Endodermal cell (in vitro differentiated cells): ENCODE results near the gene TGFBR3L. TPM values are rescaled to one million over a fixed set of nuclear protein-coding genes. Genes with fewer than 3 reads are reported as not detected.

ENCODE experiments used
- DNase-seq: peaks from one replicate; pipeline ENCODE4 v3.0.0-alpha.2; 2017
- H3K27ac ChIP-seq: 2 replicates; pipeline ENCODE4 v1.5.1; 2013; ENCODE audit warnings: mild to moderate bottlenecking, low read depth, low read length, moderate library complexity
- H3K27me3 ChIP-seq: 2 replicates; pipeline ENCODE4 v1.6.1; 2013; ENCODE audit warnings: mild to moderate bottlenecking, low read length, moderate library complexity; ENCODE audit not compliant: insufficient read depth, control insufficient read depth, poor library complexity, severe bottlenecking
- H3K36me3 ChIP-seq: 2 replicates; pipeline ENCODE4 v1.7.0; 2013; ENCODE audit warnings: mild to moderate bottlenecking, low read length, moderate library complexity; ENCODE audit not compliant: control insufficient read depth, insufficient read depth
- H3K4me1 ChIP-seq: one replicate; pipeline ENCODE4 v1.7.0; 2013; ENCODE audit warnings: low read length; ENCODE audit not compliant: control insufficient read depth, insufficient read depth
- H3K4me3 ChIP-seq: 2 replicates; pipeline ENCODE4 v1.5.1; 2013; ENCODE audit warnings: mild to moderate bottlenecking, low read length, moderate library complexity
- H3K9ac ChIP-seq: 2 replicates; pipeline ENCODE4 v1.6.1; 2013; ENCODE audit warnings: mild to moderate bottlenecking, low read length, moderate library complexity; ENCODE audit not compliant: poor library complexity, severe bottlenecking; ENCODE audit errors: extremely low read depth
- H3K9me3 ChIP-seq: 2 replicates; pipeline ENCODE4 v1.6.1; 2013; ENCODE audit warnings: mild to moderate bottlenecking, low read length, moderate library complexity; ENCODE audit not compliant: control insufficient read depth
- H3K27ac Mint-ChIP-seq: 2 replicates; pipeline ENCODE4 v1.8.0; 2020; ENCODE audit warnings: mixed read lengths
- H3K27me3 Mint-ChIP-seq: 2 replicates; pipeline ENCODE4 v1.8.0; 2021; ENCODE audit warnings: mild to moderate bottlenecking, mixed read lengths; ENCODE audit not compliant: insufficient read depth
- H3K36me3 Mint-ChIP-seq: 2 replicates; pipeline ENCODE4 v1.8.0; 2020; ENCODE audit warnings: low read depth, mixed read lengths
- H3K4me1 Mint-ChIP-seq: 2 replicates; pipeline ENCODE4 v1.8.0; 2020; ENCODE audit warnings: mixed read lengths
- H3K4me3 Mint-ChIP-seq: 2 replicates; pipeline ENCODE4 v1.8.0; 2020; ENCODE audit warnings: mild to moderate bottlenecking, moderate library complexity, mixed read lengths
- H3K9me3 Mint-ChIP-seq: 2 replicates; pipeline ENCODE4 v1.8.0; 2020; ENCODE audit warnings: mild to moderate bottlenecking, mixed read lengths
- WGBS, 2 experiments: methylation state at CpG; one replicate each; pipeline versions ENCODE4 v1.1.5 to v1.1.7; 2013; ENCODE audit warnings: missing lambda C conversion rate in 2 of 2, mixed read lengths in 1 of 2; ENCODE audit not compliant: insufficient coverage in 1 of 2, insufficient read length in 1 of 2; 5-methylcytosine and 5-hydroxymethylcytosine counted together
- total RNA-seq, 2 donors: library from RNA; stranded (reverse); fragmentation: NEBNext Ultra II Directional in 1 of 2; extraction: Animal tissue kit (Norgen Biotek cat#: 25700) in 1 of 2; gene quantifications; 2 replicates in 1 of 2; 3 replicates in 1 of 2; pipeline ENCODE4 v1.2.1, GENCODE V29; 2021
- TF ChIP-seq, protein P1 (sequence below): fragments of 200-600 bp; sonication (generic); conservative IDR thresholded peaks from 2 replicates; pipeline ENCODE4 v1.5.0; 2021; ENCODE audit warnings: antibody characterized with exemption, mild to moderate bottlenecking

Gene TGFBR3L
- total RNA-seq, 2 donors from 2014 or later, result 0.84 to 2.2 TPM

DNA sequence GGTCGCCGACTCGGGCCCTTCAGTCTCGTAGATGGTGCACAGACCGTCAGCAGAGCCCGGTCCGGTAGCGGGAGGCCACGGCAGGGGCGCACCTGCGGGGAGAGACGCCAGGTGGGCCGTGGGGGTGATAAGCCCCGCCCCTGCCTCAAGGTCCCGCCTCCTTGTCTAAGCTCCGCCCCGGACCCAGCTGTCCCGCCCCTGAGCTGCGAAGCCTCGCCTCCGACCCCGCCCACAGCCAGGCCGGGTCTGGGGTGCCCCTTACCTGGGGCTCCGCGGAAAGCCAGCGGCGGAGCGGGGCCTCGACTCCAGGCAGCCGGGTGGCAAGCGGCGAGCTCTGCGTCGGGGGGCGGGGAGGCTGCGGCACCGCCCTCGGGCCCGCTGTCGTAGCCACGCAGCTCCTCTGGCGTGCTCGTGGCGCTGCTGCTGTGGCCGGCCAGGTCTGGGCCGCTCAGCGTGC lies 45.1 kb upstream of the TGFBR3L start:
- TF ChIP-seq, protein P1, sequence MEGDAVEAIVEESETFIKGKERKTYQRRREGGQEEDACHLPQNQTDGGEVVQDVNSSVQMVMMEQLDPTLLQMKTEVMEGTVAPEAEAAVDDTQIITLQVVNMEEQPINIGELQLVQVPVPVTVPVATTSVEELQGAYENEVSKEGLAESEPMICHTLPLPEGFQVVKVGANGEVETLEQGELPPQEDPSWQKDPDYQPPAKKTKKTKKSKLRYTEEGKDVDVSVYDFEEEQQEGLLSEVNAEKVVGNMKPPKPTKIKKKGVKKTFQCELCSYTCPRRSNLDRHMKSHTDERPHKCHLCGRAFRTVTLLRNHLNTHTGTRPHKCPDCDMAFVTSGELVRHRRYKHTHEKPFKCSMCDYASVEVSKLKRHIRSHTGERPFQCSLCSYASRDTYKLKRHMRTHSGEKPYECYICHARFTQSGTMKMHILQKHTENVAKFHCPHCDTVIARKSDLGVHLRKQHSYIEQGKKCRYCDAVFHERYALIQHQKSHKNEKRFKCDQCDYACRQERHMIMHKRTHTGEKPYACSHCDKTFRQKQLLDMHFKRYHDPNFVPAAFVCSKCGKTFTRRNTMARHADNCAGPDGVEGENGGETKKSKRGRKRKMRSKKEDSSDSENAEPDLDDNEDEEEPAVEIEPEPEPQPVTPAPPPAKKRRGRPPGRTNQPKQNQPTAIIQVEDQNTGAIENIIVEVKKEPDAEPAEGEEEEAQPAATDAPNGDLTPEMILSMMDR, result peak; percentile 35
- peak; percentile 95 for DNase-seq
- no peak overlapping the region for H3K27ac Mint-ChIP-seq
- Histone ChIP-seq H3K9me3 (no peaks in the 10 kb centered on the region), H3K27ac (no peak overlapping the region), H3K36me3 (no peaks in the 10 kb centered on the region), H3K27me3 (peaks cover 46% of the 10 kb centered on the region), H3K4me1 (no peaks in the 10 kb centered on the region), H3K4me3 (no peak overlapping the region), H3K9ac (no peak overlapping the region)
- H3K4me1 Mint-ChIP-seq, result peaks cover 3% of the 10 kb centered on the region
- H3K9me3 Mint-ChIP-seq, result peaks cover 1% of the 10 kb centered on the region
- peaks cover 70% of the 10 kb centered on the region for H3K27me3 Mint-ChIP-seq
- WGBS, 2 experiments, result 38 to 62% methylated on average over 21 to 47 of the region's 47 CpGs
- no peaks in the 10 kb centered on the region for H3K36me3 Mint-ChIP-seq
- H3K4me3 Mint-ChIP-seq, result peak overlapping the region; percentile 42

DNA sequence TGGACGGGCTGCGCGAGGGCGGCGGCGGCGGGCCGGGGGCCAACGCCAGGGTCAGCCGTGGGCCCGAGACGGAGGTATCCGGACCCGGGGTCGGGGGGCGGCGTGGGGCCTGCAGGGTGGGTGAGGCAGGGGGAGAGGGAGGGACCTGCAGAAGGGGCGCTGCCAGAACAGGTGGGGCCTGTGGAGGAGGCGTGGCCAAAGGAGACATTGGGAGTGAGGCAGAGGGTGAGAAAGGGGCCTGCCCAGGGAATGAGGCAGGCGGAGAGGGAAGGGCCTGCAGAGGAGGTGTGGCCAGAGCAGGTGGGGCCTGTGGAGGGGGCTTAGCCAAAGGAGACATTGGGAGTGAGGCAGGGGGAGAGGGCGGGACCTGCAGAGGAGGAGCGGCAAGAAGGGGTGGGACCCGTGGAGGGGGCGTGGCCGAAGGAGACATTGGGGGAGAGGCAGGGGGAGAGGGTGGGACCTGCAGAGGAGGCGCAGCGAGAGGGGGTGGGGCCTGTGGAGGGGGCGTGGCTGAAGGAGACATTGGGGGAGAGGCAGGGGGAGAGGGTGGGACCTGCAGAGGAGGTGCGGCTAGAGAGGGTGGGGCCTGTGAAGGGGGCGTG lies 44.6 kb upstream of the TGFBR3L start:
- Mint-ChIP-seq H3K4me1 (peaks cover 3% of the 10 kb centered on the region), H3K9me3 (peaks cover 1% of the 10 kb centered on the region), H3K27me3 (peaks cover 70% of the 10 kb centered on the region), H3K4me3 (no peak overlapping the region), H3K36me3 (no peaks in the 10 kb centered on the region), H3K27ac (no peak overlapping the region)
- no peak overlapping the region for H3K9ac ChIP-seq
- H3K27ac ChIP-seq, result no peak overlapping the region
- H3K27me3 ChIP-seq, result peaks cover 41% of the 10 kb centered on the region
- TF ChIP-seq, protein P1, result no peak
- 70% methylated on average over 28 of the region's 30 CpGs; no CpG with 5 or more reads in 1 of the 2 experiments for WGBS, 2 experiments
- no peaks in the 10 kb centered on the region for H3K4me1 ChIP-seq
- DNase-seq, result peak; percentile 92
- H3K36me3 ChIP-seq, result no peaks in the 10 kb centered on the region
- H3K9me3 ChIP-seq, result no peaks in the 10 kb centered on the region
- H3K4me3 ChIP-seq, result no peak overlapping the region

DNA sequence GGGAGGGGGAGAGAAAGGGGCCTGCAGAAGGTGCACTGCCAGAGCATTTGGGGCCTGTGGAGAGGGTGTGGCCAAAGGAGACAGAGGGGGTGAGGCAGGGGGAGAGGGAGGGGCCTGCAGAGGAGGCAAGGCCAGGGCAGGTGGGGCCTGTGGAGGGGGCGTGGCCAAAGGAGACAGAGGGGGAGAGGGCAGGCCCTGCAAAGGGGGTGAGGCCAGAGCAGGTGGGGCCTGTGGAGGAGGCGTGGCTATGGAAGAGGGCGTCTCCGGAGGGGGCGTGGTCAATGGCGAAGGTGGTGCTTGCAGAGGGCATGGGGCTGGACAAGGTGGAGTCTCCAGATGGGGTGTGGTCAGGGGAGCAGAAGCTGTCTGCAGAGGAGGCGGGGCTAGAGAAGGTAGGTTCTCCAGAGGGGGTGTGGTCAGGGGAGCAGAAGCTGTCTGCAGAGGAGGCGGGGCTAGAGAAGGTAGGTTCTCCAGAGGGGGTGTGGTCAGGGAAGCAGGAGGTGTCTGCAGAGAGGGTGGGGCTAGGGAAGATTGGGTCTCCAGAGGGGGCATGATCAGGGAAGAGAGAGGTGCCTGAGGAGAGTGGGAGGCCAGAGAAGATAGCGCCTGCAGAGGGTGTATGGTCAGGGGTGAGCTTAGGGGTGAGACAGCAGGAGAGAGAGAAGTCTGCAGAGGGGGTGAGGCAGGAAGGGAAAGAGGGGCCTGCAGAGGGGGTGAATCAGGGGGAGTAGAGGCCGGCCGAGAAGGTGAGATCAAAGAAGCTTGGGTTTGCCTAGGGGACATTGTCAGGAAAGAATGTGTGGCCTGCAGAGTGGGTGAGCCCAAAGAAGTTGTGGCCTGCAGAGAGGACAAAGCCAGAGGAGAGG lies 43.8 kb upstream of the TGFBR3L start:
- peak; percentile 92 for DNase-seq
- peak overlapping the region; percentile 95 for H3K27ac Mint-ChIP-seq
- Histone ChIP-seq H3K4me3 (no peak overlapping the region), H3K36me3 (no peaks in the 10 kb centered on the region), H3K9ac (no peak overlapping the region), H3K4me1 (no peaks in the 10 kb centered on the region), H3K27ac (peak overlapping the region; percentile 94), H3K27me3 (peaks cover 33% of the 10 kb centered on the region), H3K9me3 (no peaks in the 10 kb centered on the region)
- peaks cover 70% of the 10 kb centered on the region for H3K27me3 Mint-ChIP-seq
- WGBS, 2 experiments, result 42 to 85% methylated on average over 5 to 11 of the region's 11 CpGs
- peaks cover 3% of the 10 kb centered on the region for H3K4me1 Mint-ChIP-seq
- H3K4me3 Mint-ChIP-seq, result peak overlapping the region; percentile 36
- peaks cover 1% of the 10 kb centered on the region for H3K9me3 Mint-ChIP-seq
- TF ChIP-seq, protein P1, result no peak
- no peaks in the 10 kb centered on the region for H3K36me3 Mint-ChIP-seq
